ENCODE results near the gene WNT9B. TPM values are rescaled to one million over a fixed set of nuclear protein-coding genes. Genes with fewer than 3 reads are reported as not detected.

Gene WNT9B
- total and polyA plus RNA-seq, 2 of the 13 experiments (the other 11 are each of a cell fraction or from before 2014, with no cell fraction given), result not detected

GRCh38 chr17:46818929-46819859 lies 32.2 kb upstream of the WNT9B start (continued):
- no peak for TF ChIP-seq HNF1B (CRISPR knock-in tag; IDR thresholded peaks at IDR 0.05)
- TF ChIP-seq ZNF589 (CRISPR knock-in tag; conservative IDR thresholded peaks at IDR 0.05), result no peak
- TF ChIP-seq ZNF282 (IDR thresholded peaks at IDR 0.05; ENCODE audit: partially characterized antibody), result no peak
- TF ChIP-seq, protein P1, sequence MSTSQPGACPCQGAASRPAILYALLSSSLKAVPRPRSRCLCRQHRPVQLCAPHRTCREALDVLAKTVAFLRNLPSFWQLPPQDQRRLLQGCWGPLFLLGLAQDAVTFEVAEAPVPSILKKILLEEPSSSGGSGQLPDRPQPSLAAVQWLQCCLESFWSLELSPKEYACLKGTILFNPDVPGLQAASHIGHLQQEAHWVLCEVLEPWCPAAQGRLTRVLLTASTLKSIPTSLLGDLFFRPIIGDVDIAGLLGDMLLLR (CRISPR knock-in tag; IDR thresholded peaks at IDR 0.05), result 0 out of 2 replicates have a peak, but pooled peaks have one; percentile 39
- TF ChIP-seq MTA3 (CRISPR knock-in tag; IDR thresholded peaks at IDR 0.05), result no peak
- TF ChIP-seq EZH2 (conservative IDR thresholded peaks at IDR 0.05; ENCODE audit: low read depth, low read length), result no peak; the same call in 1 of the 2 replicates
- no peak for TF ChIP-seq AKAP8 (CRISPR knock-in tag; IDR thresholded peaks at IDR 0.05)
- no peak for TF ChIP-seq ZNF691 (CRISPR knock-in tag; IDR thresholded peaks at IDR 0.05; ENCODE audit: borderline replicate concordance, low read depth)
- TF ChIP-seq PAXIP1 (CRISPR knock-in tag; conservative IDR thresholded peaks at IDR 0.05), result no peak
- 0 out of 2 replicates have a peak, but pooled peaks have one; percentile 42 for TF ChIP-seq HES4 (CRISPR knock-in tag; IDR thresholded peaks at IDR 0.05; ENCODE audit: borderline replicate concordance)
- no peak for TF ChIP-seq ZNF331 (CRISPR knock-in tag; IDR thresholded peaks at IDR 0.05)
- no peak for TF ChIP-seq NFE2L2 (IDR thresholded peaks at IDR 0.05; ENCODE audit: low read length)
- no peak for TF ChIP-seq YEATS2 (CRISPR knock-in tag; IDR thresholded peaks at IDR 0.05; ENCODE audit: borderline replicate concordance)
- no peak for TF ChIP-seq FOSL2 (CRISPR knock-in tag; IDR thresholded peaks at IDR 0.05)
- TF ChIP-seq GATA4 (IDR thresholded peaks at IDR 0.05; ENCODE audit: borderline replicate concordance, low read depth), result no peak
- TF ChIP-seq PITX1 (CRISPR knock-in tag; IDR thresholded peaks at IDR 0.05), result no peak
- no peak for TF ChIP-seq ZNF75D (CRISPR knock-in tag; IDR thresholded peaks at IDR 0.05; ENCODE audit: borderline replicate concordance)
- no peak for TF ChIP-seq HDAC2 (CRISPR knock-in tag; IDR thresholded peaks at IDR 0.05)
- TF ChIP-seq ZFYVE20 (CRISPR knock-in tag; IDR thresholded peaks at IDR 0.05; ENCODE audit: borderline replicate concordance, low read depth), result no peak
- TF ChIP-seq POLR2A (IDR thresholded peaks at IDR 0.05; ENCODE audit: insufficient read depth in 1 of 2, low read depth in 2 of 2, low read length in 2 of 2), result no peak
- no peak for TF ChIP-seq ONECUT2 (CRISPR knock-in tag; IDR thresholded peaks at IDR 0.05)
- TF ChIP-seq TBX2 (CRISPR knock-in tag; IDR thresholded peaks at IDR 0.05; ENCODE audit: borderline replicate concordance), result peak; percentile 25; the same call in 1 of the 2 replicates
- TF ChIP-seq ZZZ3 (CRISPR knock-in tag; IDR thresholded peaks at IDR 0.05; ENCODE audit: borderline replicate concordance), result no peak
- TF ChIP-seq ZNF510 (CRISPR knock-in tag; IDR thresholded peaks at IDR 0.05; ENCODE audit: low read depth), result no peak
